Neural progenitor cell (in vitro differentiated cells): ENCODE results near the gene FMN1. TPM values are rescaled to one million over a fixed set of nuclear protein-coding genes. Genes with fewer than 3 reads are reported as not detected.

ENCODE experiments used
- DNase-seq: peaks from one replicate; pipeline ENCODE4 v3.0.0-alpha.2; 2016; ENCODE audit warnings: low spot score
- H2AFZ ChIP-seq: fragments of 200-600 bp; sonication (generic); replicated peaks from 2 replicates; pipeline ENCODE4 v1.6.1; 2016; ENCODE audit warnings: antibody characterized with exemption
- H3F3A ChIP-seq: fragments of 200-600 bp; sonication (generic); 2 replicates; pipeline ENCODE4 v1.6.1; 2016; ENCODE audit warnings: antibody characterized with exemption, low read depth
- H3K27ac ChIP-seq: fragments of 200-600 bp; sonication (generic); 2 replicates; pipeline ENCODE4 v1.5.1; 2016; ENCODE audit warnings: mild to moderate bottlenecking
- H3K27me3 ChIP-seq: fragments of 200-600 bp; sonication (generic); 2 replicates; pipeline ENCODE4 v1.6.1; 2016; ENCODE audit warnings: mild to moderate bottlenecking, moderate library complexity
- H3K36me3 ChIP-seq: fragments of 200-600 bp; sonication (generic); 2 replicates; pipeline ENCODE4 v1.5.1; 2016
- H3K4me1 ChIP-seq: fragments of 200-600 bp; sonication (generic); 2 replicates; pipeline ENCODE4 v1.6.1; 2016; ENCODE audit warnings: mixed run types
- H3K4me2 ChIP-seq: fragments of 200-600 bp; sonication (generic); 2 replicates; pipeline ENCODE4 v1.6.1; 2016
- H3K4me3 ChIP-seq: fragments of 200-600 bp; sonication (generic); 2 replicates; pipeline ENCODE4 v1.5.1; 2016
- H3K79me2 ChIP-seq: fragments of 200-600 bp; sonication (generic); 2 replicates; pipeline ENCODE4 v1.6.1; 2016; ENCODE audit warnings: low read depth
- H3K9ac ChIP-seq: fragments of 200-600 bp; sonication (generic); 2 replicates; pipeline ENCODE4 v1.6.1; 2016
- H3K9me3 ChIP-seq: fragments of 200-600 bp; sonication (generic); 2 replicates; pipeline ENCODE4 v1.5.1; 2016; ENCODE audit warnings: low read depth
- H4K20me1 ChIP-seq: fragments of 200-600 bp; sonication (generic); 2 replicates; pipeline ENCODE4 v1.6.1; 2016; ENCODE audit warnings: low read depth
- H3K27ac Mint-ChIP-seq: 3 replicates; pipeline ENCODE4 v1.8.0; 2021; ENCODE audit warnings: mixed read lengths
- H3K27me3 Mint-ChIP-seq: 2 replicates; pipeline ENCODE4 v1.8.0; 2022; ENCODE audit warnings: low read depth, mild to moderate bottlenecking, inconsistent platforms, moderate library complexity, mixed read lengths; ENCODE audit not compliant: insufficient read depth
- H3K36me3 Mint-ChIP-seq: 3 replicates; pipeline ENCODE4 v1.8.0; 2021; ENCODE audit warnings: mixed read lengths
- H3K4me1 Mint-ChIP-seq: 3 replicates; pipeline ENCODE4 v1.8.0; 2021; ENCODE audit warnings: mixed read lengths
- H3K4me3 Mint-ChIP-seq: 3 replicates; pipeline ENCODE4 v1.8.0; 2021; ENCODE audit warnings: mild to moderate bottlenecking, moderate library complexity, mixed read lengths
- H3K9me3 Mint-ChIP-seq: 3 replicates; pipeline ENCODE4 v1.8.0; 2020; ENCODE audit warnings: mixed read lengths
- CTCF ChIP-seq: fragments of 200-600 bp; sonication (generic); IDR thresholded peaks from 2 replicates; pipeline ENCODE4 v1.5.1; 2017; ENCODE audit warnings: antibody characterized with exemption, mild to moderate bottlenecking
- EZH2 ChIP-seq: fragments of 200-600 bp; sonication (generic); IDR thresholded peaks from 2 replicates; pipeline ENCODE4 v1.6.1; 2017; ENCODE audit warnings: antibody characterized with exemption, mild to moderate bottlenecking, moderate library complexity
- EZH2phosphoT487 ChIP-seq: fragments of 200-600 bp; sonication (generic); IDR thresholded peaks from 2 replicates; pipeline ENCODE4 v1.6.1; 2017; ENCODE audit warnings: antibody characterized with exemption
- total RNA-seq: library from RNA; depleted of rRNA; stranded (reverse); fragments of >200 nt; gene quantifications from 2 replicates; pipeline ENCODE4 v1.2.3, GENCODE V29; 2015; ENCODE audit warnings: low replicate concordance

FMN1 gene
- total RNA-seq, 1 donor from 2014 or later: 5.7 TPM

- no peak overlapping the region for H3K27ac ChIP-seq
- peaks cover 5% of the 10 kb centered on the region for H3K27me3 Mint-ChIP-seq
These were observed 5.9 kb upstream of the FMN1 start for GRCh38 chr15:33200444-33200843.

GRCh38 chr15:33198541-33198940 is 4.0 kb upstream of the FMN1 start:
- no peak overlapping the region for H2AFZ ChIP-seq
- DNase-seq: no peak
- Mint-ChIP-seq H3K27ac (no peak overlapping the region), H3K4me3 (no peak overlapping the region), H3K9me3 (no peaks in the 10 kb centered on the region), H3K4me1 (peaks cover 49% of the 10 kb centered on the region), H3K36me3 (no peaks in the 10 kb centered on the region), H3K27me3 (peaks cover 7% of the 10 kb centered on the region)
- H3K9me3 ChIP-seq: no peaks in the 10 kb centered on the region
- H3K79me2 ChIP-seq: no peaks in the 10 kb centered on the region
- no peaks in the 10 kb centered on the region for H3K27me3 ChIP-seq
- peaks cover 35% of the 10 kb centered on the region for H3K4me1 ChIP-seq
- no peak overlapping the region for H3K4me2 ChIP-seq
- H3F3A ChIP-seq: peaks cover 50% of the 10 kb centered on the region
- no peak overlapping the region for H3K4me3 ChIP-seq
- no peak overlapping the region for H3K27ac ChIP-seq
- H4K20me1 ChIP-seq: no peaks in the 10 kb centered on the region
- no peak for TF ChIP-seq EZH2phosphoT487
- no peak for TF ChIP-seq CTCF
- no peak for TF ChIP-seq EZH2
- no peaks in the 10 kb centered on the region for H3K36me3 ChIP-seq
- H3K9ac ChIP-seq: no peak overlapping the region

More at GRCh38 chr15:33200444-33200843, 5.9 kb upstream of the FMN1 start:
- no peak overlapping the region for H3K9ac ChIP-seq
- Mint-ChIP-seq H3K4me3 (peak overlapping the region; percentile 17), H3K27ac (peak overlapping the region; percentile 23), H3K4me1 (peaks cover 38% of the 10 kb centered on the region), H3K9me3 (no peaks in the 10 kb centered on the region), H3K36me3 (no peaks in the 10 kb centered on the region)
- H3K4me2 ChIP-seq: peak overlapping the region; percentile 36
- no peak for DNase-seq
- H3K4me1 ChIP-seq: peaks cover 28% of the 10 kb centered on the region
- H3K79me2 ChIP-seq: no peaks in the 10 kb centered on the region
- H4K20me1 ChIP-seq: no peaks in the 10 kb centered on the region
- no peaks in the 10 kb centered on the region for H3K27me3 ChIP-seq
- H3K36me3 ChIP-seq: no peaks in the 10 kb centered on the region
- no peak overlapping the region for H3K4me3 ChIP-seq
- H3F3A ChIP-seq: peaks cover 34% of the 10 kb centered on the region
- no peak overlapping the region for H2AFZ ChIP-seq
- H3K9me3 ChIP-seq: no peaks in the 10 kb centered on the region
- TF ChIP-seq EZH2phosphoT487 (no peak), EZH2 (no peak), CTCF (no peak)

GRCh38 chr15:33197636-33198035 is 3.1 kb upstream of the FMN1 start:
- H3K79me2 ChIP-seq: no peaks in the 10 kb centered on the region
- H2AFZ ChIP-seq: no peak overlapping the region
- no peak overlapping the region for H3K27ac ChIP-seq
- H3K4me3 ChIP-seq: no peak overlapping the region
- no peaks in the 10 kb centered on the region for H3K36me3 ChIP-seq
- Mint-ChIP-seq H3K27ac (no peak overlapping the region), H3K4me3 (no peak overlapping the region), H3K27me3 (peaks cover 8% of the 10 kb centered on the region), H3K36me3 (no peaks in the 10 kb centered on the region), H3K9me3 (no peaks in the 10 kb centered on the region), H3K4me1 (peaks cover 55% of the 10 kb centered on the region)
- H3K27me3 ChIP-seq: no peaks in the 10 kb centered on the region
- no peaks in the 10 kb centered on the region for H4K20me1 ChIP-seq
- no peak for TF ChIP-seq CTCF
- no peak for TF ChIP-seq EZH2phosphoT487
- TF ChIP-seq EZH2: no peak
- peaks cover 53% of the 10 kb centered on the region for H3F3A ChIP-seq
- no peak overlapping the region for H3K4me2 ChIP-seq
- DNase-seq: no peak
- H3K9ac ChIP-seq: no peak overlapping the region
- H3K4me1 ChIP-seq: peaks cover 42% of the 10 kb centered on the region
- no peaks in the 10 kb centered on the region for H3K9me3 ChIP-seq
